ENCODE results near the gene ARHGAP18. TPM values are rescaled to one million over a fixed set of nuclear protein-coding genes. Genes with fewer than 3 reads are reported as not detected.

Gene ARHGAP18
- total RNA-seq, 1 donor from 2014 or later = 7.9 TPM

DNA sequence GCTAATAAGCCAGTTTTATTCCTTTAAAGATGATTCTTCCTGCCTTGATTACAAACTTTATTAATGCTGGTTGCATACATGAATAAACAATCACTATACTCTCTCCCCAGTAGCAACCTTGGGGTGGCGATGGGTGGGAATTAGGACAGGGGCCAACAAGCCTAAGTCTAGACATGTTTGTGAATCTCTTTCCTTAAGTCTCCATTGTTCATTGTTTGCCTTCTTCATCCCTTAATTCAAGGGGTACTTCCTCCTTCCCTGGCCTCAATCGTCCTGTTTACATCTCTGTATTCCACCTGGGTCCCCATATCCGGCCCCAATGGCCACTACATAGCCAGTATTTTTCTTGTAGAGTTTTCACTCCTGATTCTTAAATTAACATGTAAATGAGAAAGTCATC lies 66.0 kb downstream of the ARHGAP18 start:
- Mint-ChIP-seq H3K27ac (ENCODE audit: unreplicated experiment) (no peak overlapping the region), H3K4me3 (ENCODE audit: unreplicated experiment) (no peak overlapping the region), H3K36me3 (ENCODE audit: unreplicated experiment) (no peaks in the 10 kb centered on the region), H3K4me1 (ENCODE audit: low read depth, unreplicated experiment) (peaks cover 9% of the 10 kb centered on the region), H3K27me3 (ENCODE audit: unreplicated experiment) (no peaks in the 10 kb centered on the region), H3K9me3 (ENCODE audit: unreplicated experiment) (no peaks in the 10 kb centered on the region)
- TF ChIP-seq, protein P1, sequence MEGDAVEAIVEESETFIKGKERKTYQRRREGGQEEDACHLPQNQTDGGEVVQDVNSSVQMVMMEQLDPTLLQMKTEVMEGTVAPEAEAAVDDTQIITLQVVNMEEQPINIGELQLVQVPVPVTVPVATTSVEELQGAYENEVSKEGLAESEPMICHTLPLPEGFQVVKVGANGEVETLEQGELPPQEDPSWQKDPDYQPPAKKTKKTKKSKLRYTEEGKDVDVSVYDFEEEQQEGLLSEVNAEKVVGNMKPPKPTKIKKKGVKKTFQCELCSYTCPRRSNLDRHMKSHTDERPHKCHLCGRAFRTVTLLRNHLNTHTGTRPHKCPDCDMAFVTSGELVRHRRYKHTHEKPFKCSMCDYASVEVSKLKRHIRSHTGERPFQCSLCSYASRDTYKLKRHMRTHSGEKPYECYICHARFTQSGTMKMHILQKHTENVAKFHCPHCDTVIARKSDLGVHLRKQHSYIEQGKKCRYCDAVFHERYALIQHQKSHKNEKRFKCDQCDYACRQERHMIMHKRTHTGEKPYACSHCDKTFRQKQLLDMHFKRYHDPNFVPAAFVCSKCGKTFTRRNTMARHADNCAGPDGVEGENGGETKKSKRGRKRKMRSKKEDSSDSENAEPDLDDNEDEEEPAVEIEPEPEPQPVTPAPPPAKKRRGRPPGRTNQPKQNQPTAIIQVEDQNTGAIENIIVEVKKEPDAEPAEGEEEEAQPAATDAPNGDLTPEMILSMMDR (IDR thresholded peaks at IDR 0.05; ENCODE audit: partially characterized antibody, unreplicated experiment) = no peak
- DNase-seq = no peak

DNA sequence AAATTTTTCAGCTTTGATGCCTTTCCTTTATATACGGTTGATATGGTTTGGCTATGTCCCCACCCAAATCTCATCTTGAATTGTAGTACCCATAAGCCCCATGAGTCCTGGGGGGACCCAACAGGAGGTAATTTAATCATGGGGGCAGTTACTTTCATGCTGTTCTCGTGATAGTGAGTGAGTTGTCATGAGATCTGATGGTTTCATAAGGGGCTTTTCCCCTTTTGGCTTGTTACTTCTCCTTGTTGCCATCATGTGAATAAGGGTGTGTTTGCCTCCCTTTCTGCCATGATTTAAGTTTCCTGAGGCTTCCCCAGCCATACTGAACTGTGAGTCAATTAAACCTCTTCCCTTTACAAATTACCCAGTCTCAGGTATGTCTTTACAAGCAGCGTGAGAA lies 66.8 kb downstream of the ARHGAP18 start:
- Mint-ChIP-seq H3K4me1 (ENCODE audit: low read depth, unreplicated experiment) (peaks cover 12% of the 10 kb centered on the region), H3K9me3 (ENCODE audit: unreplicated experiment) (no peaks in the 10 kb centered on the region), H3K4me3 (ENCODE audit: unreplicated experiment) (no peak overlapping the region), H3K27me3 (ENCODE audit: unreplicated experiment) (no peaks in the 10 kb centered on the region), H3K36me3 (ENCODE audit: unreplicated experiment) (no peaks in the 10 kb centered on the region), H3K27ac (ENCODE audit: unreplicated experiment) (no peak overlapping the region)
- TF ChIP-seq, protein P1 (IDR thresholded peaks at IDR 0.05; ENCODE audit: partially characterized antibody, unreplicated experiment) = no peak
- no peak for DNase-seq

DNA sequence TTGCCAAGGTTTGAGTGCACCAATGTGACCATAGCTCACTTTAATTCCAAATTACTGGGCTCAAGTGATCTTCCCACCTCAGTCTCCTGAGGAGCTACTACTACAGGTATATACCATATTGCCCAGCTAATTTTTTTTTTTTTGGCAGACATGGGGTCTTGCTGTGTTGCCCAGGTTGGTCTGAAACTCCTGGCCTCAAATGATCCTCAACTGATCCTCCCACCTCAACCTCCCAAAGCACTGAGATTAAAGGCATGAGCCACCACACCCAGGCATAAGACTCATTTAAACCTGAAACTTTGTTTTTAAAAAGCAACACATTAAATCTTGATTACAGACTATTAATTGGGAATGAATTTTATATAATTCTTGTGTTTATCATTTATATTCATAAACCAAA lies 67.7 kb downstream of the ARHGAP18 start:
- Mint-ChIP-seq H3K9me3 (ENCODE audit: unreplicated experiment) (no peaks in the 10 kb centered on the region), H3K27me3 (ENCODE audit: unreplicated experiment) (no peaks in the 10 kb centered on the region), H3K4me1 (ENCODE audit: low read depth, unreplicated experiment) (peaks cover 12% of the 10 kb centered on the region), H3K4me3 (ENCODE audit: unreplicated experiment) (no peak overlapping the region), H3K27ac (ENCODE audit: unreplicated experiment) (no peak overlapping the region), H3K36me3 (ENCODE audit: unreplicated experiment) (no peaks in the 10 kb centered on the region)
- DNase-seq = no peak
- TF ChIP-seq, protein P1 (IDR thresholded peaks at IDR 0.05; ENCODE audit: partially characterized antibody, unreplicated experiment) = no peak

DNA sequence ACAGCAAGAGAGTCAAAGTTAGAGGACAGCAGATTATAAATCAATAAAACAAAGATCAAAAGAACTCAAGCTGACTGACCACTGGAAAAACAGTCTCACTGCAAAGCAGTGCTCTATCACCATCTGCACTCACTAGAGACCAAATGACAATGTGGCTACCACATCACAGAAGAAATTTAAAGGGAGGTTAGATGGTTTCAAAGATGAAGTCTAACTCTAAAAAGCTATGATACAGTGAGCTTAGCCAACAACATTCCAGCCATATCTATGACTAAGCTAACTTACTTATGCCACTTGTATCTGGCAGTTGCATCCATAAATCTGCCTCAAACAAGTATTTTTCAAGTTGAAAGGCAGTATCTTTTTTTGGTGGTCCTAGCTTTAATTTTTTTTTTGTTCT lies 68.6 kb downstream of the ARHGAP18 start:
- no peaks in the 10 kb centered on the region for H3K9me3 Mint-ChIP-seq (ENCODE audit: unreplicated experiment)
- no peaks in the 10 kb centered on the region for H3K36me3 Mint-ChIP-seq (ENCODE audit: unreplicated experiment)
- no peak overlapping the region for H3K27ac Mint-ChIP-seq (ENCODE audit: unreplicated experiment)
- TF ChIP-seq, protein P1 (IDR thresholded peaks at IDR 0.05; ENCODE audit: partially characterized antibody, unreplicated experiment) = no peak
- no peak overlapping the region for H3K4me3 Mint-ChIP-seq (ENCODE audit: unreplicated experiment)
- H3K27me3 Mint-ChIP-seq (ENCODE audit: unreplicated experiment) = no peaks in the 10 kb centered on the region
- DNase-seq = no peak
- H3K4me1 Mint-ChIP-seq (ENCODE audit: low read depth, unreplicated experiment) = peaks cover 12% of the 10 kb centered on the region

DNA sequence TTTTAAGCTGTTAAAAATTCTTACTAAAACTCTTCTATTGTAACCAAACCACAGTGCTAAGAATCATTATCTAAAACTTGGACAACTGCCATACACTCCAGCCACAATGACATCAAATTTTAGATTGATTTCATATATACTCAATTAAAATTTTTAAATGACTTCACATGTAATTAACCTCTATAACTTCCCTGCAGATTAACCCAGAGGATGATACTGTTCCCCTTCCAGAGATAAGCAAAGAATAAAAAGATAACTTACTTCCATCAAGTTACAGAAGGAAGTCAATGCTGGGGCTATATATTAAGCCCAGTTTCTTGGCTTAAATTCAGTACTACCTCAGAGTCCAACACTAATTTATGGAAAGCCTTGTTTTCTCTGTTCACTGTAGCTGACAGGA lies 71.3 kb downstream of the ARHGAP18 start:
- no peak overlapping the region for H3K27ac Mint-ChIP-seq (ENCODE audit: unreplicated experiment)
- TF ChIP-seq, protein P1 (IDR thresholded peaks at IDR 0.05; ENCODE audit: partially characterized antibody, unreplicated experiment) = no peak
- no peaks in the 10 kb centered on the region for H3K36me3 Mint-ChIP-seq (ENCODE audit: unreplicated experiment)
- no peak for DNase-seq
- H3K4me3 Mint-ChIP-seq (ENCODE audit: unreplicated experiment) = no peak overlapping the region
- H3K27me3 Mint-ChIP-seq (ENCODE audit: unreplicated experiment) = no peaks in the 10 kb centered on the region
- H3K9me3 Mint-ChIP-seq (ENCODE audit: unreplicated experiment) = no peaks in the 10 kb centered on the region
- peaks cover 5% of the 10 kb centered on the region for H3K4me1 Mint-ChIP-seq (ENCODE audit: low read depth, unreplicated experiment)
